IMR-90 (cell line): ENCODE data around the gene PHACTR2. TPM values are rescaled to one million over a fixed set of nuclear protein-coding genes. Genes with fewer than 3 reads are reported as not detected.

ENCODE experiments used
- ATAC-seq: fragments of 200-7000 bp; cut with Tn5 transposase; 2 replicates; pipeline ENCODE4 v1.9.1; 2020; ENCODE audit warnings: low read depth, mild to moderate bottlenecking, moderate library complexity
- BruUV-seq: library from RNA; stranded (reverse); fragments of 400-500 nt; replicated peaks from 2 replicates; lab custom pipeline; 2021; lab: Mats Ljungman, UMichigan
- CTCF ChIA-PET: fragments of 300-600 bp; formaldehyde crosslinking; extraction: SDS; loops from one replicate; lab custom pipeline; 2021; ENCODE audit warnings: antibody characterized with exemption; lab: Yijun Ruan, JAX
- POLR2A ChIA-PET: fragments of 300-600 bp; sonication (Branson Sonifier 250); formaldehyde crosslinking; loops from one replicate; lab custom pipeline; 2022; ENCODE audit warnings: antibody characterized with exemption; ENCODE audit not compliant: unreplicated experiment; lab: Charles Lee
- DNase-seq: peaks from one replicate; pipeline ENCODE4 v3.0.0; 2013
- H2AFZ ChIP-seq: replicated peaks from 2 replicates; pipeline ENCODE3; 2013; ENCODE audit warnings: low read length, mild to moderate bottlenecking; ENCODE audit not compliant: poor library complexity
- H2AK5ac ChIP-seq: 2 replicates; pipeline ENCODE4 v1.6.1; 2013; ENCODE audit warnings: low read depth, low read length, inconsistent platforms
- H2AK9ac ChIP-seq: replicated peaks from 2 replicates; pipeline ENCODE3; 2013; ENCODE audit warnings: mild to moderate bottlenecking, low read depth, low read length, moderate library complexity; ENCODE audit not compliant: poor library complexity
- H2BK120ac ChIP-seq: 2 replicates; pipeline ENCODE4 v1.6.1; 2013; ENCODE audit warnings: low read depth, low read length, inconsistent platforms
- H2BK15ac ChIP-seq: 3 replicates; pipeline ENCODE4 v1.6.1; 2013; ENCODE audit warnings: low read depth, low read length, inconsistent platforms
- H2BK20ac ChIP-seq: 2 replicates; pipeline ENCODE4 v1.6.1; 2013; ENCODE audit warnings: low read depth, mild to moderate bottlenecking, inconsistent platforms, low read length, moderate library complexity
- H2BK5ac ChIP-seq: 2 replicates; pipeline ENCODE4 v1.6.1; 2013; ENCODE audit warnings: mild to moderate bottlenecking, low read depth, low read length, inconsistent platforms; ENCODE audit not compliant: poor library complexity, severe bottlenecking
- H3K14ac ChIP-seq: replicated peaks from 2 replicates; pipeline ENCODE4 v1.6.1; 2013; ENCODE audit warnings: low read depth, low read length, inconsistent platforms
- H3K18ac ChIP-seq: 2 replicates; pipeline ENCODE4 v1.6.1; 2013; ENCODE audit warnings: low read depth, low read length, control low read depth
- H3K23ac ChIP-seq: 2 replicates; pipeline ENCODE4 v1.6.1; 2013; ENCODE audit warnings: low read depth, low read length, inconsistent platforms
- H3K27ac ChIP-seq: 2 replicates; pipeline ENCODE4 v1.5.1; 2013; ENCODE audit warnings: mild to moderate bottlenecking, control low read depth, low read length; ENCODE audit not compliant: insufficient read depth
- H3K27me3 ChIP-seq: 2 replicates; pipeline ENCODE4 v1.6.1; 2013; ENCODE audit warnings: low read length; ENCODE audit not compliant: control insufficient read depth, insufficient read depth
- H3K36me3 ChIP-seq: 2 replicates; pipeline ENCODE4 v1.6.1; 2013; ENCODE audit warnings: low read length, mixed read lengths; ENCODE audit not compliant: control insufficient read depth, insufficient read depth
- H3K4ac ChIP-seq: 2 replicates; pipeline ENCODE4 v1.6.1; 2013; ENCODE audit warnings: low read depth, low read length, inconsistent platforms
- H3K4me1 ChIP-seq: 2 replicates; pipeline ENCODE4 v1.6.1; 2013; ENCODE audit warnings: low read length, mixed read lengths; ENCODE audit not compliant: control insufficient read depth, insufficient read depth
- H3K4me2 ChIP-seq: 2 replicates; pipeline ENCODE4 v1.6.1; 2013; ENCODE audit warnings: low read depth, mild to moderate bottlenecking, control low read depth, low read length, moderate library complexity
- H3K4me3 ChIP-seq: 2 replicates; pipeline ENCODE4 v1.5.1; 2013; ENCODE audit warnings: low read depth, mild to moderate bottlenecking, control low read depth, low read length, moderate library complexity; ENCODE audit not compliant: insufficient read depth
- H3K56ac ChIP-seq: 2 replicates; pipeline ENCODE4 v1.6.1; 2013; ENCODE audit warnings: low read length, inconsistent platforms; ENCODE audit not compliant: insufficient read depth; ENCODE audit errors: extremely low read depth
- H3K79me1 ChIP-seq, 2 experiments: 2 replicates each; pipeline ENCODE4 v1.6.1; 2013; ENCODE audit warnings: low read length in 2 of 2, inconsistent platforms in 1 of 2, low read depth in 1 of 2
- H3K9ac ChIP-seq: 2 replicates; pipeline ENCODE4 v1.6.1; 2013; ENCODE audit warnings: low read depth, low read length, control low read depth
- H3K9me1 ChIP-seq: 2 replicates; pipeline ENCODE4 v1.6.1; 2013; ENCODE audit warnings: low read length, inconsistent platforms; ENCODE audit not compliant: insufficient read depth
- H3K9me3 ChIP-seq: 2 replicates; pipeline ENCODE4 v1.6.1; 2013; ENCODE audit warnings: low read length; ENCODE audit not compliant: control insufficient read depth, insufficient read depth
- H4K20me1 ChIP-seq: 2 replicates; pipeline ENCODE4 v1.6.1; 2013; ENCODE audit warnings: low read length, inconsistent platforms; ENCODE audit not compliant: insufficient read depth
- H4K5ac ChIP-seq: 2 replicates; pipeline ENCODE4 v1.6.1; 2013; ENCODE audit warnings: mild to moderate bottlenecking, low read depth, low read length, control low read depth
- H4K8ac ChIP-seq, 2 experiments: 2 replicates each; pipeline ENCODE4 v1.6.1; 2013; ENCODE audit warnings: low read depth in 2 of 2, low read length in 2 of 2, control low read depth in 1 of 2, inconsistent platforms in 1 of 2
- H4K91ac ChIP-seq: 2 replicates; pipeline ENCODE4 v1.6.1; 2013; ENCODE audit warnings: low read depth, low read length, inconsistent platforms; ENCODE audit not compliant: insufficient read depth
- CHD1 ChIP-seq: IDR thresholded peaks from 2 replicates; pipeline ENCODE4 v1.6.1; 2012; ENCODE audit warnings: low read depth, low read length, improper control_type of control experiment
- CTCF ChIP-seq: conservative IDR thresholded peaks from 2 replicates; pipeline ENCODE4 v1.5.1; 2012; ENCODE audit warnings: mild to moderate bottlenecking, low read depth, low read length, improper control_type of control experiment
- ELK1 ChIP-seq: fragments of 150-350 bp; IDR thresholded peaks from 2 replicates; pipeline ENCODE4 v1.6.1; 2016; ENCODE audit warnings: low read depth, mild to moderate bottlenecking, low read length, moderate library complexity, borderline replicate concordance
- FOS ChIP-seq: fragments of 150-350 bp; IDR thresholded peaks from 2 replicates; pipeline ENCODE4 v1.6.1; 2016; ENCODE audit warnings: low read depth, low read length
- MXI1 ChIP-seq: IDR thresholded peaks from 2 replicates; pipeline ENCODE4 v1.6.1; 2012; ENCODE audit warnings: low read depth, mild to moderate bottlenecking, low read length, moderate library complexity, borderline replicate concordance
- USF2 ChIP-seq: fragments of 150-350 bp; IDR thresholded peaks from 2 replicates; pipeline ENCODE4 v1.6.1; 2017; ENCODE audit warnings: mild to moderate bottlenecking, antibody characterized with exemption, low read length, low read depth
- WGBS, 2 experiments: methylation state at CpG; one replicate each; pipeline versions ENCODE4 v1.1.5 to v1.1.7; 2013; ENCODE audit warnings: missing lambda C conversion rate in 2 of 2; ENCODE audit not compliant: insufficient read length in 1 of 2; ENCODE audit errors: extremely low coverage in 2 of 2; 5-methylcytosine and 5-hydroxymethylcytosine counted together
- dilution Hi-C: fragments of 300-500 bp; cut with HindIII; formaldehyde crosslinking; loops from one replicate; pipeline ENCODE4 v1.14.3; 2018; ENCODE audit warnings: low sequenced_read_pairs; ENCODE audit not compliant: unreplicated experiment
- in situ Hi-C: fragments of 300-500 bp; cut with MboI; formaldehyde crosslinking; loops from 3 replicates; pipeline ENCODE4 v1.14.3; 2019; ENCODE audit warnings: low sequenced_read_pairs, inconsistent platforms, mixed read lengths
- intact Hi-C: fragments of 100-400 bp; cut with micrococcal nuclease; formaldehyde crosslinking; loops from 2 replicates; pipeline ENCODE4 v1.10.0; 2022
- polyA plus RNA-seq, 3 experiments: library from polyadenylated mRNA; depleted of rRNA; stranded (reverse); fragments of >200 nt; gene quantifications; 2 replicates each; pipeline ENCODE4 v1.2.3, GENCODE V29; 2012; ENCODE audit warnings: low replicate concordance in 1 of 3
- total RNA-seq: library from RNA; depleted of rRNA; stranded (reverse); fragments of >200 nt; gene quantifications from 2 replicates; pipeline ENCODE4 v1.2.3, GENCODE V29; 2012

The PHACTR2 gene
- total and polyA plus RNA-seq, 2 of the 4 experiments (the other 2 are of a cell fraction): 14.5 to 74.2 TPM

GRCh38 chr6:143766185-143766553, 88.4 kb downstream of the PHACTR2 start:
- CTCF ChIA-PET: no interaction called here

More at GRCh38 chr6:143766185-143766553, 88.4 kb downstream of the PHACTR2 start:
- in situ Hi-C loops (no loop called here), dilution Hi-C loops (no loop called here), intact Hi-C loops (no loop called here)
- no peak overlapping the region for H3K56ac ChIP-seq
- H4K5ac ChIP-seq: no peak overlapping the region
- peaks cover 7% of the 10 kb centered on the region; the same call in 1 of the 2 replicates for H3K9me1 ChIP-seq
- no peak overlapping the region for H3K14ac ChIP-seq
- POLR2A ChIA-PET: no interaction called here
- no TSS peak for BruUV-seq
- no peaks in the 10 kb centered on the region for H4K20me1 ChIP-seq
- no peak overlapping the region for H2AFZ ChIP-seq
- DNase-seq: no peak
- no peaks in the 10 kb centered on the region for H3K4me1 ChIP-seq
- H2BK15ac ChIP-seq: no peak overlapping the region
- no peak overlapping the region for H2AK5ac ChIP-seq
- no peak overlapping the region for H3K18ac ChIP-seq
- H2BK120ac ChIP-seq: no peak overlapping the region
- no peak overlapping the region for H3K9ac ChIP-seq
- H3K36me3 ChIP-seq: peaks cover 22% of the 10 kb centered on the region
- no peak overlapping the region for H3K23ac ChIP-seq
- no CpG with 5 or more reads among the region's 1 CpG for WGBS, 2 experiments
- no peak overlapping the region for H3K4me2 ChIP-seq
- H3K27me3 ChIP-seq: no peaks in the 10 kb centered on the region
- peaks cover 8 to 12% of the 10 kb centered on the region in 2 experiments; a peak in 3 of 4 replicates for H3K79me1 ChIP-seq
- TF ChIP-seq CTCF: no peak
- no peak for TF ChIP-seq CHD1
- no peak for TF ChIP-seq ELK1
- no peak for TF ChIP-seq MXI1
- TF ChIP-seq FOS: no peak
- no peak for TF ChIP-seq USF2
- no peak overlapping the region for H4K8ac ChIP-seq
- ATAC-seq: no peak
- H3K9me3 ChIP-seq: no peaks in the 10 kb centered on the region
- H2BK20ac ChIP-seq: no peak overlapping the region
- H3K27ac ChIP-seq: no peak overlapping the region
- no peak overlapping the region for H3K4ac ChIP-seq
- H2AK9ac ChIP-seq: no peak overlapping the region
- H3K4me3 ChIP-seq: no peak overlapping the region
- no peak overlapping the region for H2BK5ac ChIP-seq
- no peak overlapping the region for H4K91ac ChIP-seq
